Heart left ventricle (tissue), 16 donors: Measurements from ENCODE around the gene SH3PXD2A. TPM values are rescaled to one million over a fixed set of nuclear protein-coding genes. Genes with fewer than 3 reads are reported as not detected.

Experiments
- ATAC-seq, 4 donors: fragments of 200-7000 bp; cut with Tn5 transposase; one replicate each; pipeline ENCODE4 v1.9.1; 2020 to 2022; ENCODE audit warnings: moderate library complexity in 4 of 4, mild to moderate bottlenecking in 3 of 4, moderate number of reproducible peaks in 1 of 4
- DNase-seq, 5 donors: peaks; one replicate each; pipeline ENCODE4 v3.0.0-alpha.2; 2020
- H3K27ac ChIP-seq, 12 donors: fragments of 200-600 bp; sonication (generic) in 4 of 12; one replicate each; pipeline versions ENCODE4 v1.5.0 to v1.8.0; 2016 to 2022; ENCODE audit warnings: mild to moderate bottlenecking in 2 of 12
- H3K27me3 ChIP-seq, 9 donors: fragments of 200-600 bp; sonication (generic) in 2 of 9; one replicate each; pipeline versions ENCODE4 v1.5.1 to v1.8.0; 2016 to 2022; ENCODE audit warnings: mild to moderate bottlenecking in 3 of 9
- H3K36me3 ChIP-seq, 9 donors: fragments of 200-600 bp; sonication (generic) in 2 of 9; one replicate each; pipeline versions ENCODE4 v1.5.0 to v1.8.0; 2018 to 2022; ENCODE audit warnings: mild to moderate bottlenecking in 2 of 9
- H3K4me1 ChIP-seq, 12 donors: fragments of 200-600 bp; sonication (generic) in 4 of 12; one replicate each; pipeline versions ENCODE4 v1.5.0 to v1.8.0; 2016 to 2022; ENCODE audit warnings: mild to moderate bottlenecking in 3 of 12
- H3K4me3 ChIP-seq, 12 donors: fragments of 200-600 bp; sonication (generic) in 4 of 12; one replicate each; pipeline versions ENCODE4 v1.5.0 to v1.8.0; 2017 to 2022; ENCODE audit warnings: mild to moderate bottlenecking in 9 of 12, moderate library complexity in 4 of 12
- H3K9me3 ChIP-seq, 12 donors: fragments of 200-600 bp; sonication (generic) in 4 of 12; one replicate each; pipeline versions ENCODE4 v1.5.0 to v1.8.0; 2016 to 2022; ENCODE audit warnings: mild to moderate bottlenecking in 1 of 12
- CTCF ChIP-seq, 12 donors: fragments of 200-600 bp; sonication (generic) in 4 of 12; IDR thresholded peaks; one replicate each; pipeline versions ENCODE4 v1.5.0 to v1.8.0; 2018 to 2022; ENCODE audit warnings: antibody characterized with exemption in 12 of 12, mild to moderate bottlenecking in 5 of 12
- POLR2A ChIP-seq, 2 donors: fragments of 450-650 bp; IDR thresholded peaks; one replicate each; pipeline ENCODE4 v1.6.1; 2017; ENCODE audit warnings: antibody characterized with exemption in 2 of 2, mild to moderate bottlenecking in 2 of 2, moderate library complexity in 2 of 2
- WGBS, 4 donors: extraction: QIAGEN DNeasy Blood & Tissue Kit in 2 of 4; methylation state at CpG; one replicate each; pipeline versions ENCODE4 v1.1.5 to v1.1.7; 2013 to 2018; 5-methylcytosine and 5-hydroxymethylcytosine counted together
- intact Hi-C, 10 donors: fragments of 100-400 bp; cut with DNase I; formaldehyde crosslinking; loops; one replicate each; pipeline versions ENCODE4 v1.11.1 to v1.14.2; 2022
- polyA plus RNA-seq, 2 donors: library from polyadenylated mRNA; stranded (reverse); fragments of 200-250 nt; gene quantifications; one replicate each; pipeline ENCODE4 v1.2.3, GENCODE V29; 2013
- total RNA-seq, 9 donors: library from RNA; depleted of rRNA in 2 of 9; stranded (reverse); fragments of >200 nt in 2 of 9; fragmentation: NEBNext Ultra II Directional in 3 of 9; extraction: Animal tissue kit (Norgen Biotek cat#: 25700) in 3 of 9; gene quantifications; one replicate each; pipeline versions ENCODE4 v1.1.0 to v1.2.4, GENCODE V29; 2016 to 2023
- donor health status: ischemic (EF 13 %, LVEDD 7.1; RV severe dilation, severe dysfunction).
- donor health status: healthy with polysubstance abuse.
- donor health status: DM: no; HTN: yes; CAD: no.
- donor health status: DM: no; HTN: no; CAD: no.
- donor health status: ischemic (EF 25% LVEDD 6.9; RV normal size, moderate dysfunction).
- donor health status: ischemic (EF 25% LVEDD 5.7; RV mildly dilated, moderate dysfunction).
- donor health status: healthy.
- donor health status: DM: yes; HTN: yes; CAD: no.
- donor health status: ischemic (EF 35%, LVEDD 5.7; RV mildly dilated, moderate dysfunction).
- donor health status: nonischemic (EF 11% LVEDD 7.7; RV severe dilation, severe dysfunction).
- donor health status: DM: yes; HTN: yes; CAD: no.
- donor health status: PGD.
- donor health status: ischemic (EF 29% LVEDD 5.4; RV normal size, mild dysfunction).
- donor health status: nonischemic (EF 23%, LVEDD 6.1; RV moderate dilation, normal function).

The SH3PXD2A gene
- total and polyA plus RNA-seq, 11 donors, result 11.8 to 43.4 (median 31.1) TPM

DNA sequence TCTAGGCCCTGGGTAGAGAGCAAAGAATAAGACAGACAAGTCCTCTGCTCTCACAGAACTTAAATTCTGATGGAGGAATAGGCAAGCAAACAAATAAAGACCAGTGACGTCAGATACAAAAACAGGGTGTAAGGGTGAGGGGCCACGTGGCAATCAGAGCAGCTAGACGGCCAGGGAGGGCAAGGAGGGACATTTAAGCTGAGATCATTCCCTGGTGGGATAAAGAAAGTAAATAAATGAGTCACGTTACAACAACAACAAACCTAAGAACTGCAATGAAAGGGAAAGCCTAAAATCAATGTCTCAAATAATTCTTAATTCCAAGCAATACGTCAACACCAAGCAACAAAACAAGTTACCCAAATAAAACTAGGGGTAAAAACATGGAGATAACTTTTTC lies 40.8 kb upstream of the SH3PXD2A start:
- ATAC-seq (peak in 3 of 4 donors; percentile 15 to 34 (median 32)), DNase-seq (no peak)
- 46 to 67% (median 57%) methylated on average over 5 of the region's 5 CpGs for WGBS, 4 donors
- peaks cover 0 to 68% (median 60%) of the 10 kb centered on the region in 9 donors for H3K36me3 ChIP-seq
- TF ChIP-seq POLR2A (IDR thresholded peaks at IDR 0.05) (no peak), CTCF (IDR thresholded peaks at IDR 0.05) (no peak)
- intact Hi-C loops, result loop anchor here in 4 of 10 donors (5.0 to 10.0 kb wide), 4 partner anchors 71 to 309 kb away; partner anchors contain the start of genes SFR1 (in 2 of the 4) and SLK (in 1 of the 4)
- H3K27ac ChIP-seq, result peak overlapping the region; percentile 43 to 90 (median 76)
- H3K4me1 ChIP-seq, result peaks cover 14 to 57% (median 38%) of the 10 kb centered on the region in 12 donors
- H3K9me3 ChIP-seq, result no peaks in the 10 kb centered on the region
- H3K27me3 ChIP-seq, result no peaks in the 10 kb centered on the region
- H3K4me3 ChIP-seq, result no peak overlapping the region

DNA sequence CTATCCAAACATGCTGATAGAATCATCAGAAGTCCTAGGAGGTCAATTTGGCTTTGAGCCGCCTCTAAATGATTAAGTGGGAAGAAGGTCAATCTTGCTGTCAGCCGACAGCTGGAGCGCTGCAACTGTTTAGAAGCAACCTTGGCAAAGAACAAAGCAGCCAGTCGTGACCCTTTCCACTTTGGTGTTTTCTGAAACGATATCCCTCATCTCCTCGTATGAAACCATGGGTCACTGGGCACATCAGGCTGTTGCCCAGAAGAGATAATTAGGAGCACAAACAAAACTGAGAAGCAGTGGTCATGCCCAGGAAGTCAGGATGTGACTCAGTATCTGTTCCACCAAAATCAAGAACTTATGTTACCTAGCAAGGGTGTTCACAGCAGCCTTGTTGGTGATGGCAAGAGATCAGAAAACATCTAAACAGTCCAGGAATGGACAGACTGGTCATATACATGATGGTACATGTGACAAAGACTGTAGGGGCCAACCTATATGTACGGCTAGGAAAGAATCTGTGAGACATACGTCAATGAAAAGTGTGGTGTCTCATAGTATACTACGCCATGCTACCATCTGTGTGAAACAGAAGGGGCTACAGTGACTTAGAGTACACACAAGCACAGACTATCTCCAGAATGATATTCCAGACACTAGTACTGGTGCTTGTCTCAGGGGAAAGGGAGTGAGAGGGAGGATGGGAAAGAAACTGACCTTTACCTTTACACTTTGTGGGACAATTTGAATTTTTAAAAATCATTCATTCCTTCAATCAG lies 40.2 kb upstream of the SH3PXD2A start:
- no peaks in the 10 kb centered on the region for H3K27me3 ChIP-seq
- peak in 3 of 4 donors; percentile 26 to 45 (median 42) for ATAC-seq
- H3K9me3 ChIP-seq, result no peaks in the 10 kb centered on the region
- 40 to 61% (median 52%) methylated on average over 9 of the region's 9 CpGs for WGBS, 4 donors
- peak in 1 of 5 donors; percentile 51 for DNase-seq
- intact Hi-C loops, result loop anchor here in 5 of 10 donors (2.0 to 10.0 kb wide), 6 partner anchors 17 to 309 kb away; partner anchors contain the start of genes SFR1 (in 2 of the 5) and SLK (in 2 of the 5)
- H3K4me3 ChIP-seq, result no peak overlapping the region
- no peak for TF ChIP-seq CTCF (IDR thresholded peaks at IDR 0.05)
- no peak for TF ChIP-seq POLR2A (IDR thresholded peaks at IDR 0.05)
- H3K27ac ChIP-seq, result peak overlapping the region; percentile 43 to 90 (median 76)
- H3K4me1 ChIP-seq, result peaks cover 14 to 57% (median 40%) of the 10 kb centered on the region in 12 donors
- peaks cover 0 to 68% (median 62%) of the 10 kb centered on the region in 9 donors for H3K36me3 ChIP-seq

- Histone ChIP-seq H3K9me3 (no peaks in the 10 kb centered on the region), H3K27ac (peak overlapping the region; percentile 43 to 90 (median 76)), H3K36me3 (peaks cover 0 to 66% (median 61%) of the 10 kb centered on the region in 9 donors), H3K27me3 (no peaks in the 10 kb centered on the region), H3K4me1 (peaks cover 14 to 57% (median 44%) of the 10 kb centered on the region in 12 donors), H3K4me3 (no peak overlapping the region)
- no peak for TF ChIP-seq POLR2A (IDR thresholded peaks at IDR 0.05)
- TF ChIP-seq CTCF (IDR thresholded peaks at IDR 0.05), result no peak
- intact Hi-C loops, result loop anchor here in 8 of 10 donors (1.0 to 10.0 kb wide), 10 partner anchors 18 to 310 kb away; partner anchors contain the start of genes SFR1 (in 4 of the 8), SLK (in 3 of the 8) and STN1 (in 1 of the 8)
- DNase-seq (peak in 2 of 5 donors; percentile 46 to 57), ATAC-seq (peak; percentile 40 to 76 (median 56))
- 22 to 49% (median 26%) methylated on average over 4 of the region's 4 CpGs for WGBS, 4 donors
Measured at GRCh38 chr10:103894441-103894864, 39.1 kb upstream of the SH3PXD2A start.

- ATAC-seq (no peak), DNase-seq (no peak)
- Histone ChIP-seq H3K4me3 (no peak overlapping the region), H3K27ac (peak overlapping the region in 11 of 12 donors; percentile 59 to 82 (median 76)), H3K9me3 (no peaks in the 10 kb centered on the region), H3K27me3 (no peaks in the 10 kb centered on the region), H3K36me3 (peaks cover 0 to 62% (median 56%) of the 10 kb centered on the region in 9 donors), H3K4me1 (peaks cover 14 to 61% (median 46%) of the 10 kb centered on the region in 12 donors)
- TF ChIP-seq POLR2A (IDR thresholded peaks at IDR 0.05) (no peak), CTCF (IDR thresholded peaks at IDR 0.05) (no peak)
- 35 to 62% (median 43%) methylated on average over 2 of the region's 2 CpGs for WGBS, 4 donors
- intact Hi-C loops, result loop anchor here in 8 of 10 donors (1.0 to 10.0 kb wide), 10 partner anchors 19 to 311 kb away; partner anchors contain the start of genes SFR1 (in 4 of the 8), SLK (in 3 of the 8) and STN1 (in 1 of the 8)
Measured at GRCh38 chr10:103893817-103894216, 38.4 kb upstream of the SH3PXD2A start.
